Measurements from ENCODE around the gene LRP3.
A peak's percentile ranks its signal among the peaks of the same experiment; 100 is the strongest.
"Not testable (repeated sequence)": the region's sequence is repeated elsewhere in the genome, so short reads cannot be mapped to it uniquely, and the experiment has no call there.

LRP3 gene

DNA sequence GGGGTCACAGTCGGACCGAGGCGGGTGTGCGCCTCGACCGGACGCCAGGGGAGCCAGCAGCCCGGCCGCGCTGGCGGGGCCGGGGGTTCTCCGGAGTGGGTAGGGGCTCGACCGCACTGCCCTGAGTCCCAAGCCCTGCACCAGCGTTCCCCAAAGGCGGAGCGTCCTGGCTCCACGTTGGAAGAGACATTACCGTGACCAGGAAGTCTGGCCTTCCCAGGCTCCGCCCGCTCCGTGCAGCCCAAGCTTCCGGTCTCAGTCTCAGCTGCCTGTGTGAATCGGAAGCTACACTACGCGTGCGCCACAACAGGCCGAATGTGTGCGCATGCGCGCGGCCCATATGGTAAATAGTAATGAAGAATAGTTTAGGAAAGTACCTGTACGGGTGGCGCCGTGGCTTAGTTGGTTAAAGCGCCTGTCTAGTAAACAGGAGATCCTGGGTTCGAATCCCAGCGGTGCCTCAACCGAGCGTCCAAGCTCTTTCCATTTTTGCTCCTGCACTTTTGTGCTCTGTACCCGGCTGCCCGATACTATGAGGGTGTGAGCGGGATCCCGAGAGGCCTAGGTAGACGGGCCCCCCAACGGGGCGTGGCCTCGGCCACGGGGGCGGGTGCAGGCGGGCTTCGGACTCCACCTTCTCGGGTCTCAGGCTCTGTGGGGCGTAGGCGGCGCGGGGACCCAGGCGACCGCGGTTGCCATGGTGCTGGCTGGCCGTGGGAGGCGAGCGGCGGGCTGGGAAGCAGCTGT, 17.3 kb upstream of the LRP3 start:
- DNase-seq (ENCODE audit: low spot score): peak; percentile 97

DNA sequence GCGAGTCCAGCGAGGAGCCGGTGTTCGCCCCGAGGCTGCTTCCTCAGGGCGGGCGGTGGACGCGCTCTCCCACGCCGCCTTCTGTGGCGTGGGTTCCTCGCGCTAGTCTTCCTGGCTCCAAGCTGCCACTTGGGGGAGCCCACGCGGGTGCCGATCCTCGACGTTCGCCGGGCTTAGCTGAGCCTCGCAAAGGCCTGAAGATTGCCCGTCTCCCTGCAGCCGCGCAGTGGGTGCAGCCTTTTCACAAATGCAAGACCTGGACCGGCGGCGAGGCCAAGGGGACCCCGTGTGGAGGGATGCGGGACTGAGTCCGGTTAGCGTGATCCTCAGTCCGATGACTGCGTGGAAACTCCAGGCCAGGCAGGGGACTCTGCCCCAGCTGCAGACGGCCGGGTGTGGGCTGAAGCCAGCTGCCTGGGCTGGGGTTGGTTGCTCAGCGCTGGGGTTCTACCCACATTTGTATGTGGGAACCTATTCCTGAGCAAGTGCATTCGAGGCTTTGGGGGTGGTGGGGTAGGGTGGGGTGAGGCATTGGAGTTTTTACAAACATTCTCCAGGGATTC, 16.6 kb upstream of the LRP3 start:
- DNase-seq (ENCODE audit: low spot score): peak; percentile 33

DNA sequence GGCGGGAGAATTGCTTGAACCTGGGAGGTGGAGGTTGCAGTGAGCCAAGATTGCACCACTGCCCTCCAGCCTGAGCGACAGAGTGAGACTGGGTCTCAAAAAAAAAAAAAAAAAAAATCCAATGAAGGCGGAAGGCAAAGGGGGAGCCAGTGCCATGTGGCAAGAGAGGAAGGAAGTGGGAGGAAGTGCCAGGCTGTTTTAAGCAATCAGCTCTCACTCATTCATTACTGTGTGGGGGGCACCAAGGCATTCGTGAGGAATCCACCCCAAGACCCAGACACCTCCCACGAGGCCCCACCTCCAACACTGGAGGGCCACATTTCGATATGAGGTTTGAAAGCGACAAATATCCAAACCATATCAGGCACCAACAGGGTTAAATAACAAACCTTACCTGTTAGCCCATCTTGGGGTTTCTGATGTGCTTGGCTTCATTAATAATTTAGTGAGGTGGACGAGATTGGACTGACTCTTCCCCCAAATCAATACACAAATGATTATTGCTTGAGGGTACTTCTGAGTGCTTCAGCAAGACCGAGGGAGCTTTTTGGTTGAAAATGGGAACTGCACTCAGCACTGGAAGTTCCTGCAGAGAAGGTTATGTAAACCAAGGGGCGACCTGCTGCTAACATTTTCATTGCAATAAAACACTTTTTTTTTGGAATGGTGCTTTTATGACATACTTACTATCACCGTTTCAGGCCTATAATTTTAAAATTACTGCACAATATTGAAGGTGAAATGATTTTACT, 7.5 kb upstream of the LRP3 start:
- DNase-seq (ENCODE audit: low spot score): no peak

DNA sequence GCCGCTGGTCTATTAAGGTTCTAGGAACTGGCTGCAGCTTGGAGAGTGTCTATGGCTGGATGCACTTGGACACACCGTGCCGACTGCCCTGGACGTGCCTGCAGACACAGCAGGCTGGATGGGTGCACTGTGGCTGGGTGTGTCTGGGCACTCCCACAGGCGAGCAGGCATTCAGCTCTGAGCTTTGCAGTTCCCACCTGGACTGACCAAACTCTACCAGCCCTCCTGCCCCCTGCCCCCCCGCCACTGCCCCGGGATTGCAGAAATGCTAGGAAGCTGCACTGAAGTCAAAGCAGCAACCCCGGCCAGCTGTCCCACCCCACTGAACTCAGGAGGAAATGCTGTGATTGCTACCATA, 7.0 kb upstream of the LRP3 start:
- peak; percentile 31 for DNase-seq (ENCODE audit: low spot score)

DNA sequence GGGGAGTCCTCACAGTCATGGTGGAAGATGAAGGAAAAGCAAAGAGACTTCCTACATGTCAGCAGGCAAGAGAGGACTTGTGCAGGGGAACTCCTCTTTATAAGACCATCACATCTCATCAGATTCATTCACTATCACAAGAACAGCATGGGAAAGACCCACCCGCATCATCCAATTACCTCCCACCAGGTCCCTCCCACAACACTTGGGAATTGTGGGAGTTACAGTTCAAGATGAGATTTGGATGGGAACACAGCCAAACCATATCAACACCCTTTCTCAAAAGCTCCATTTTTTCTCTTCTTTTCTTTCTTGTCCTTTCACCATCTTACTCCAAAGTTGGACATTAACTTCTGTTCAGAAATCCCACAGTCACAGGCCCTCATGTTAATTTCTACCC, 4.7 kb upstream of the LRP3 start:
- DNase-seq (ENCODE audit: low spot score): no peak

DNA sequence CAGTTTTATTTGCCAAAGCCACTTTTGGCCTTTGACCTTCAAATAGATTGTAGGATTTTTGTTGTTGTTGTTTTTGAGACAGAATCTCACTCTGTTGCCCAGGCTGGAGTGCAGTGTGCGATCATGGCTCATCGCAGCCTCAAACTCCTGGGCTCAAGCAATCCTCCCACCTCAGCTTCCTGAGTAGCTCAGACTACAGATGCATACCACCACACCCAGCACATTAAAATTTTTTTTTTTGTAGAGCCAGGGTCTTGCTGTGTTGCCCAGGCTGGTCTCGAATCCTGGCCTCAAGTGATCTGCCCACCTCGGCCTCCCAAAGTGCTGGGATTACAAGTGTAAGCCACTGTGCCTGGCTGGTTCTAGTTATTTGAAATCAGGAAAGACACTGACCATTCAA, 3.0 kb upstream of the LRP3 start:
- not testable (repeated sequence) for DNase-seq (ENCODE audit: low spot score)

DNA sequence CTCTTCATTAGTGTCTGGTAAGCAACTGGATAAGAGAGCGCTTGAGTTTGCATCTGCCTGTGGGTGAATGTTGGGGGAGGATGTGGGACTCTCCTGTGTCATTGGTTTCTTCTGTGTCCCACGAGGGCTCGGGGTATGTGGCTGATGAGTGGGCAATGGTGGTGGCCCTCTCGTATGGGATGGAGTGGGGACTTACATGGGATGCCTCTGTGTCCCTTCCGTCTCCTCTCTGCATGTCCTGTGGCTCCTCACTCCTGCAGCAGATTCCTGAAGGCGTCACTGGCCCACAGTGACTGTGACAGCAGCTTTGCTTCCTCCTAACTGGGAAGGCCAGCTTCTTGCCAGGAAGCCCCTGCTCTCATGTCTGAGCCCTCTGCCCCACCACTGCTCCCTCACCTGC, 2.6 kb upstream of the LRP3 start:
- DNase-seq (ENCODE audit: low spot score): no peak

DNA sequence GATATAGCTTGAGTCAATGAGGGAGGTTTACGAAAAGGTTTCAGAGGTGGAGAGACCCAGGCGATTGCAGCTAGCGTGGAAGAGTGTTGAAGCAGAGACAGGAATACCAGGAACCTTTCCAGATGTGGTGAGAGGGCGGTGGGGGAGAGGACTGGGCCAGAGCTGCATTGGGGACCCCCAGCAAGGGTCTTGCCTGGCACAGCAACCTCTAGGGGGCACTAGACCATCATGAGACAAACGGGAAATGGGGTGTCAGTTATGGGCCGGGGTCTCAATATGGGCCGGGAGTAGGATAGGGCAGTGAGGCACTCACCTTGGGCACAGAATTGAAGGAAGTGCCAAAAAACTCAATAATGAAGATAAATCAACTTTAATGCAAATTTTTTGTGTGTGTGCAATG, 2.1 kb upstream of the LRP3 start:
- peak; percentile 41 for DNase-seq (ENCODE audit: low spot score)

DNA sequence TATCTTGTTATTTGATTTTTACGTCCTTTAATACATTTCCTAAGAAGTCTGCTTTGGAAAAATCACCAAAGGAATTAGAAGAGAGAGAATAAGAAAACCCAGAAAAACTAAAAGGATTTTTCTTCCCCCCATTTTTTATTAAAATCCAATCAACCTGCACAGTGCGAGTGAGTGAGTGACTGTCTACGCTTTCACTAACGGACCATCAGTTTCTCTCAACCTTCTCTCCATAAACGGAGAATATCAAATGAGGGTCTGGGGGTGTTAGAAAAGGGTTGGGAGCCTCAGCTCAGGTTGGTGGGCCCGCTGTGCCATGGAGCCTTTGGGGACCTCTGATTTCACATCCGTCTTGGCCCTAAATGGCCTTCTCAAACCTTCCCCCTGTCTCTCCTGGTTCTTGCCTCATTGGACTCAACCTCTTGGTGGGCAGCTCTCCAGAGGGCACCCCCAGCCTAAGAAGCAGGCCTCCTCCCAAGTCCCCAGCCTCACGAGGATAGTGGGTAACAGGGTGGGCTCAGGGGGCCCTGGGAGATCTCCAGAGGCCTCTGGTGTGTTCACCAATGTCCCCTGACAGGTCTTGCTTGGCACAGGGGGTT, 763 bp upstream of the LRP3 start:
- DNase-seq (ENCODE audit: low spot score): no peak

DNA sequence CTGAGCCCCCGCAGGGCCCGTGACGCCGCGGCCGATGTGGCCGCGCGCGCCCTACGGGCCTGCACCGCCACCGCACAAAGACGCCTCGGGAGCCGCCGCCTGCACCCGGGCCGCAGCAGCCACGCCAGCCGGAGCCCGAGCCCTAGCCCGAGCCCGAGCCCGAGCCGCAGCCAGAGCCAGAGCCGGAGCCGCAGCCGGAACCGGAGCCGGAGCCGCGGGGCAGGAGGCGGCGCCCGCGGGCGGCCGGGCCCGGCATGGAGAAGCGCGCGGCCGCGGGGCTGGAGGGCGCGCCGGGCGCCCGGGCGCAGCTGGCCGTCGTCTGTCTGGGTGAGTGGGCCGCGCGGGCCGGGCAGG, 379 bp downstream of the LRP3 start:
- DNase-seq (ENCODE audit: low spot score): peak; percentile 66

DNA sequence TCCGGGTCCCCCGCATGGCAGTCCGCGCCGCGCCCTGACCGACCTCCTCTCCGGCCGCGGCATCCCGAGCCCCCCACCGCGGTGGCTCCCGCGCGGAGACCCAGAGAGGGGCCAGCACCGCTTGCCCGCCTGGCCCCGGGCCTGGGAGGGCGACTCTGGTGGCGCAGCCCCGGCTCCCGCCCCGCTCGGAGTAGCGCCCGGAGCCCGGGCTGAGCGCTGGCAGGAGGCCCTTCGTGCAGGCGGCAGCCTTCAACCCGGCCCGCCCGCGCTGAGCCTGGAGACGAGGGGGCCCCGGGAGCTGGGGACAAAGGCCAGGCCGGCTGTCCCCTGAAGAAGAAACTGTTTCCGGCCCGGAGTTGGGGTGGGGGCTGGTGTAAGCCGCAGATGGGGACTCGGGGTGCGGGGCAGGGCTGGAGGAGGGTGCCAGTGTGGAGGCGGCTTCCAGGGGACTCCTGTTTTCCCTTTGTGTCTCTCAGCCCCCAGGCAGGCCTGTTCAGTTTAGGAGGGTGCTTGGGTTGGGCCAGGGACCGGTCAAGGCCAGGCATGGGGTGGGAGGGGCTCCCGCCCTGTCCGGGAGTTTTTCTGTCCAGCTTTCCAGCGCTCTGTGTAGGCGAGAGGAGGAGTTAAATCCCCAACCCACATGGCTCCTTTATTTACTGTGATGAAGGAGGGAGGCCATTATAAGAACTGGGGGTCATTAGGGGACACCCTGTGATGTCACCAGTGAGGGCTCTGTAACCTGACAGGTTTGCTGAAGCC, 935 bp downstream of the LRP3 start:
- peak; percentile 72 for DNase-seq (ENCODE audit: low spot score)

DNA sequence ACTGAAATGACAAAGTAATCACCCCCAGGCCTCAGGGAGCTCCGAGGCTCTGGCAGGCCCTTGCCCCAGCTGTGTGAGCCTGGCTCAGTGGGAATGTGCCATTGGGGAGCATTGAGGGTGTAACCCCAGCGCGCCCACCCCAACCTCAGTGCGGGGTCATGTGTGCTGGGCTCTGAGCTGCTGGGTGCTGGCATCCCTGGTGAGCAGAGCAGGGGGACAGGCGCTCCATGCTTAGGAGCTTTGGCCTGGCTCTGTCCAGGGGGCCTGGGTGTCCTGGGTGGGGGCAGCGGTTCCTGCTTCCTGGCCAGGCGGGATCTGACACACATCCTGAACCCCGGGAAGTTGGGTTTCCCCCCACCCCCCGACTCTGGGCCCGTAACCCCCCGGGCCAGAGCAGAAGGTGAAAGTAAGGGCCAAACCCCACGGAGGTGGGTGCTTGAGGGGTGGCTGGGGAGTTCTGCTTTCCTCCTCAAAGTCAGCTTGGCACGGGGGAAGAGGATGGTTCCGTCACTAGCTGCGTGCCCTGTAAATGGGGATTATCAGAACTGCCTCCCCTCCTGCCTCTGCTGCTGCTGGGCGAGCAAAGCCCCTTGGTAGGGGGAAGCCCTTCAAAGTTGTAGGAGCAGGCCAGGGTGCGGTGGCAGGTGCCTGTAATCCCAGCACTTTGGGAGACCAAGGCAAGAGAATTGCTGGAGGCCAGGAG, 1.7 kb downstream of the LRP3 start:
- DNase-seq (ENCODE audit: low spot score): no peak

DNA sequence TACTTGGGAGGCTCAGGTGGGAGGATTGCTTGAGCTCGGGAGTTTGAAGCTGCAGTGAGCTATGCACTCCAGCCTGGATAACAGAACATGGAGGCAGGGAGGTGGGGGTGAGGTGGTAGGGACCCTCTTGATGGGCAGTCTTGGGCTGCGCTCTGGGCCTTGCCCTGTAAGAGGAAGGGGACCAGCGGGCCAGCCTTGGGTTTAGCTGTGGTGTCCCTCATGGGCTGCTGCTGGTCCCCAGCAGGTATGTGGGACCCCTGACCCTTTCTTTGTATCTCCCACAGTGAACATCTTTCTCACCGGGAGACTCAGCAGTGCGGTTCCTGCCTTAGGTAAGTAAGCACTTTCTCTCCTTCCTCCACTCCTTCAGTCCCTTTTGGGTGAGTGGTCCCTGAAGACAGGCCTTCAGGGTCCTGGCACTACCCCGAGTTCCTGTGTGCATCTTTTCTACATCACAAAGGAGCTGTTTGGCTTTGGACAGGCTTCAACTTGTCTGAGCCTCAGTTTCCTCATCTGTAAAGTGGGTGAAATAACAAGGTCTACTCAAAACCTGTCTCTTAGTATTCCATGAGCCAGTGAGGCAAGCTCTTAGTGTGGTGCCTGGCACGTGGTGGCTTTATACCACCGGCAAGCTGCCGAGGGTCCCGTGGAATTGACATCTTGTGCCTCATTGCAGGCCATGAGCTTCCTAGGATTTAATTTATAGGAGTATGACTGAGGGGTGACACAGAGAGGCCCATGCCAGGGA, 2.5 kb downstream of the LRP3 start:
- no peak for DNase-seq (ENCODE audit: low spot score)

DNA sequence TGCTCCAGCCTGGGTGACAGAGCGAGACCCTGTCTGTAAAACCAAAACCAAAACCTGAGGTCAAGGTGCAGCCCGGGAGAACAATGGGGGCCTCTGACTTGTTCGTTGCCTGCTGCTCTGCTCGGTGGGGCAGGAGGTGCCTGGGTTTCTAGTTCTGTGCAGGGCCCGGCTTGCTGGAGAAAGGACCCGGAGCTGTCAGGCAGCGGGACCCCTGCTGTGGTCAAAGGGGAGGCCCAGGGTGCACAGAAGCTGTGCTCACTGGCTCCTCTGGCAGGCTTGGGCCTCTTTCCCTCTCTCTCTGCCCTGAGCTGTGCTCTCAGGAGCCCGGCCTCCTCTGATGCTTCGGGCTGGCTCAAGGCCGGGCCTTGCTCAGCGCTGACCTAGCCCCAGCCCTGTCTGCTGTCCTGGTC, 3.5 kb downstream of the LRP3 start:
- DNase-seq (ENCODE audit: low spot score): no peak

DNA sequence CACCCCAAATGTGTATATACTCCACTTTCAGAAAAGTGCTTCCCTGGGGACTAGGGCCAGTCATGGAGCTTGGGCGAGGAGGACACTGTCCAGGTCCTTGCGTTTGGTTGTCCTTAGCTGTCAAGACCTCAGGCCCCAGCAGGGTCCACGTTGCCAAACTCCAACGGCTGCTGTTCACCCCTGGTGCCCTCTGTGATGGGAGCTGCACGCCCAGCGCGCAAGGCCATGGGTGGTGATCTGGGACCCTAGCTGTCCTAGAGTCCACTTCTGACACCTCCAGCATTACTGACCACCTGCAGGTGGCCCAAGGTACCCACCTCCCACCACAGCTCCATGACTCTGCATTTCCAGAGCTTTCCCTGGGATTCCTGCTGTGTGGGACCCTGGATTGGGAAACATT, 4.0 kb downstream of the LRP3 start:
- DNase-seq (ENCODE audit: low spot score): no peak

DNA sequence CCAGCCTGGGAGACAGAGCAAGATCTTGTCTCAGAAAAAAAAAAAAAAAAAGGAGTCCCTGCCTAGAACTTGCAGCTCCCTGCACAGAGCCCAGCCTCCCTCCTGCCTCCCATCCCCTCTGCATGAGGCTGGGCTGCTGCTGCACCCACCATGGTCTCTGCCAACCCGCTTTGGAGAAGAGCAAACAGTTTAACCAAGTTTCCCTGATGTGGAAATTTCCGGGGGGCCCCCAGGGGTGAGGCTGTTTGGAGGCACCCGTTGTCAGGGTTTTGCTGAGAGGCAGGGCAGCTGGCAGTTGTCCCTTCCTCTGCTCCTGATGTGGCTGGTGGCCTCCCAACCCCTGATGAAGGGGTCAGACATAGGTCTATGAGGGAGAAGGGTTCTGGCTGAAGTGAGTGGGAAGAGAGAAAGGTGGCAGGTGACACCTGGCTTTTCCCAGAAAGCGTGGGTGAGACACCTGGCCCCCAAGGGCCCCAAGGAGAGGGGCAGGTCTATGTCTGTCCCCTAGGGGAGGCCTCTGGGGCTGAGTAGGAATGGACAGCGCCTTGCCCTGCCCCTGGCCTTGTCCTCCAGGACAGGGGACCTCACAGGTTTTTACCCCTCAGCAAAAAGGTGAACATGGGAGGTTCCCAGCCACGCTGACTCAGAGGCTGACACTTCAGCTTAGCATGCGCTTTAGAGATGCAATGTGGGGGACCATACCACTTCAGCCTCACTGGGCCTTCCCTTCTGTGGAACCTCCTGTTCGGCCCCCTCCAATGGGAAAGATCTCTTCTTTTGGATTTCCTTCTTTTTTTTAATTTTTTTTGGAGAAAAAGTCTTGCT, 5.5 kb downstream of the LRP3 start:
- DNase-seq (ENCODE audit: low spot score): no peak

DNA sequence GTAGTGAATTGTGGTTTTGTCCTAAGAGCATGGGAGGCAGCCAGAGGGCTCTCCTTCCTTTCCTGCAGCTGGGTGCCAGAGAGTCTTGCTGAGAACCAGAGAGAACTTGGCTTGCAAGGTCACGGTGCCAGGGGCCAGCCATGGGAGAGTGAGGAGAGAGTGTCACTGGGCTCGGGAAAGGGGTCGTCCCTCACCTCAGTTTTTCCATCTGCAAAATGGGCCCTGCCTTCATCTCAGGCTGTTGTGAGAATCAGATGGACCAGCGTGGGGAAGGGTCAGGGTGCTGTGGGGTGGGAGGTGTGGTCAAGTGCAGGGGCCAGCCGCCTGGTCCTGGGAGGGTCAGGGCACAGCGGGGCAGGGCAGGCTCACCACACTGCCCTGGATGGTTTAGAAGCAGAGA, 7.3 kb downstream of the LRP3 start:
- no peak for DNase-seq (ENCODE audit: low spot score)

DNA sequence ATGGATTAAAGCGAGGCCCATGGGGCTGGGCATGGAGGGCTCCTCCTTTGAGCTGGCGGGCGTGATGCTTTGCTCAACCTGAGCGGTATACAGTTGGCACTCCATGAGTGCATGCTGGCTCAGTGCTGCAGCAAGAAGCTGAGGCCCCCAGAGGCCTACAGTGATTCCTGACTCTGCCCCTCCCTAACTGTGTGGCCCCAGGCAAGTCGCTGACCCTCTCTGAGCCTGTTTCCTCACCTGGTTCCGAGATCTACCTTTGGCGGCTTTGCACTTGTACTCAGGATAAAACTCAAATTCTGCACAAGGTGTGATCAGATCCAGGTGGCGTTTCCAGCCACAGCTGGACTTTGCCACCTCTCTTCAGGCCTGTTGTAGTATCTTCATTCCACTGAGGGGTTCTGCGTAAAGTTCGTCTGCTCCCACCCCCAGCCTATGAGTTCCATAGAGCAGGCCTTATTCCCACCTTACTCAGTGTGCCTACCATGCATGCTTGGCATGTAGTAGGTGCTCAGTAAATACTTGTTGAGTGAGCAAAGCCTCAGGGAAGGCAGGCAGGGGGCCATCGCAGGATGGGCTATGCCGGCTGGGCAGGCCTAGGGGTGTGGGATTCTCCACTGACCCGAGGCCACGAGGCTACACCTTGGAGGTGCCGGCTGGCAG, 7.9 kb downstream of the LRP3 start:
- no peak for DNase-seq (ENCODE audit: low spot score)

All from iPS-NIHi11 (cell line).